Endothelial cell of umbilical vein (primary cell): ENCODE measurements around the gene TMEM209. TPM values are rescaled to one million over a fixed set of nuclear protein-coding genes. Genes with fewer than 3 reads are reported as not detected.

Source experiments
- BruUV-seq: library from RNA; stranded (reverse); fragments of 400-500 nt; replicated peaks from 2 replicates; lab custom pipeline; 2021; lab: Mats Ljungman, UMichigan
- CTCF ChIA-PET: fragments of 300-600, 350-600 bp; sonication (Branson Sonifier 250); formaldehyde crosslinking; loops from one replicate; lab custom pipeline; 2021; ENCODE audit warnings: antibody characterized with exemption, inconsistent platforms; lab: Charles Lee
- POLR2A ChIA-PET: fragments of 300-600, 350-600 bp; sonication (Branson Sonifier 250); formaldehyde crosslinking; loops from one replicate; lab custom pipeline; 2021; ENCODE audit warnings: antibody characterized with exemption, inconsistent platforms; lab: Charles Lee
- DNase-seq: peaks from one replicate; pipeline ENCODE4 v3.0.0-alpha.2; 2011; ENCODE audit warnings: low read depth, low spot score
- FAIRE-seq: peaks from 2 replicates; lab custom pipeline; 2011; peaks lifted over from hg19 to GRCh38; lab: Jason Lieb, UNC
- H2AFZ ChIP-seq: 2 replicates; pipeline ENCODE4 v1.6.0; 2012; ENCODE audit warnings: low read depth, low read length, control low read depth, inconsistent platforms
- H3K27ac ChIP-seq: 2 replicates; pipeline ENCODE4 v1.5.1; 2011; ENCODE audit warnings: low read depth, mild to moderate bottlenecking, control low read depth, low read length, moderate library complexity; ENCODE audit not compliant: insufficient read depth
- H3K27me3 ChIP-seq, 2 experiments: 2 replicates each; pipeline versions ENCODE4 v1.6.0 to v1.6.1; 2011; ENCODE audit warnings: low read length in 2 of 2, mixed read lengths in 1 of 2; ENCODE audit not compliant: control insufficient read depth in 2 of 2, insufficient read depth in 2 of 2
- H3K36me3 ChIP-seq, 2 experiments: 2 replicates in 1 of 2; 3 replicates in 1 of 2; pipeline ENCODE4 v1.5.1; 2011; ENCODE audit warnings: low read length in 2 of 2, mild to moderate bottlenecking in 1 of 2, moderate library complexity in 1 of 2; ENCODE audit not compliant: control insufficient read depth in 2 of 2, insufficient read depth in 2 of 2; ENCODE audit errors: extremely low read depth in 1 of 2
- H3K4me1 ChIP-seq: 3 replicates; pipeline ENCODE4 v1.5.1; 2011; ENCODE audit warnings: mild to moderate bottlenecking, low read length; ENCODE audit not compliant: control insufficient read depth, insufficient read depth; ENCODE audit errors: extremely low read depth
- H3K4me2 ChIP-seq: 2 replicates; pipeline ENCODE4 v1.6.1; 2011; ENCODE audit warnings: low read length, control low read depth, mixed read lengths; ENCODE audit not compliant: insufficient read depth
- H3K4me3 ChIP-seq, 3 experiments: fragments of 200-600 bp in 1 of 3; sonication (generic), shearing (Covaris generic) in 1 of 3; replicated peaks in 1 of 3; 2 replicates each; pipeline ENCODE4 v1.5.1; 2011 to 2016; ENCODE audit warnings: control low read depth in 3 of 3, low read length in 3 of 3, mild to moderate bottlenecking in 2 of 3, inconsistent platforms in 1 of 3, low read depth in 1 of 3, moderate library complexity in 1 of 3; ENCODE audit not compliant: insufficient read depth in 1 of 3
- H3K79me2 ChIP-seq: 2 replicates; pipeline ENCODE4 v1.6.0; 2012; ENCODE audit warnings: low read length, inconsistent platforms; ENCODE audit not compliant: control insufficient read depth, insufficient read depth
- H3K9ac ChIP-seq: replicated peaks from 2 replicates; pipeline ENCODE3; 2011; ENCODE audit warnings: low read length, control low read depth; ENCODE audit not compliant: insufficient read depth; ENCODE audit errors: extremely low read depth
- H3K9me1 ChIP-seq: replicated peaks from 3 replicates; pipeline ENCODE4 v1.6.0; 2011; ENCODE audit warnings: mild to moderate bottlenecking, low read length; ENCODE audit not compliant: control insufficient read depth, insufficient read depth; ENCODE audit errors: extremely low read depth
- H3K9me3 ChIP-seq: replicated peaks from 2 replicates; pipeline ENCODE4 v1.5.1; 2012; ENCODE audit warnings: low read length, inconsistent platforms; ENCODE audit not compliant: control insufficient read depth, insufficient read depth
- H4K20me1 ChIP-seq: replicated peaks from 2 replicates; pipeline ENCODE3; 2011; ENCODE audit warnings: mild to moderate bottlenecking, low read length; ENCODE audit not compliant: control insufficient read depth, insufficient read depth; ENCODE audit errors: extremely low read depth
- EZH2 ChIP-seq: IDR thresholded peaks from 2 replicates; pipeline ENCODE4 v1.6.1; 2012; ENCODE audit warnings: borderline replicate concordance, low read depth, mild to moderate bottlenecking, moderate library complexity, low read length, inconsistent platforms; ENCODE audit not compliant: severe bottlenecking
- FOS ChIP-seq: IDR thresholded peaks from 2 replicates; pipeline ENCODE4 v1.6.1; 2011; ENCODE audit warnings: mild to moderate bottlenecking, low read length, moderate library complexity, borderline replicate concordance; ENCODE audit not compliant: insufficient read depth
- GATA2 ChIP-seq: IDR thresholded peaks from 2 replicates; pipeline ENCODE4 v1.7.0; 2011; ENCODE audit warnings: low read depth, mild to moderate bottlenecking, moderate library complexity, mixed read lengths, low read length; ENCODE audit not compliant: insufficient read length, insufficient read depth
- JUN ChIP-seq: IDR thresholded peaks from 2 replicates; pipeline ENCODE4 v1.6.1; 2011; ENCODE audit warnings: borderline replicate concordance, low read depth; ENCODE audit not compliant: insufficient read length, insufficient read depth
- MAX ChIP-seq: IDR thresholded peaks from 2 replicates; pipeline ENCODE4 v1.6.1; 2011; ENCODE audit not compliant: insufficient read depth, insufficient read length
- MYC ChIP-seq: IDR thresholded peaks from one replicate; pipeline ENCODE4 v1.6.1; 2011; ENCODE audit warnings: mild to moderate bottlenecking, low read depth, low read length
- POLR2A ChIP-seq: IDR thresholded peaks from 2 replicates; pipeline ENCODE4 v1.6.1; 2012; ENCODE audit warnings: low read depth, mild to moderate bottlenecking, control low read depth, low read length
- POLR2AphosphoS5 ChIP-seq: IDR thresholded peaks from 2 replicates; pipeline ENCODE4 v1.6.1; 2012; ENCODE audit warnings: low read depth, mild to moderate bottlenecking, control low read depth, low read length, moderate library complexity; ENCODE audit not compliant: insufficient read depth
- dilution Hi-C: fragments of 300-500 bp; cut with MboI; formaldehyde crosslinking; loops from one replicate; pipeline ENCODE4 v1.15.0; 2019; ENCODE audit warnings: low sequenced_read_pairs; ENCODE audit not compliant: extremely low pct_ligation_motif_present
- intact Hi-C: fragments of 100-400 bp; cut with micrococcal nuclease; formaldehyde crosslinking; loops from one replicate; pipeline ENCODE4 v1.10.0; 2022
- polyA plus RNA-seq, 4 experiments: library from polyadenylated mRNA; depleted of rRNA in 3 of 4; stranded (reverse) in 3 of 4; unstranded in 1 of 4; fragments of >200 nt; gene quantifications; 2 replicates each; pipeline versions ENCODE4 v1.2.1 to v1.2.3, GENCODE V29; 2011 to 2012; ENCODE audit warnings: missing spikeins in 1 of 4
- total RNA-seq: library from RNA; stranded (reverse); gene quantifications from 2 replicates; pipeline ENCODE4 v1.2.3, GENCODE V29; 2021
- TF ChIP-seq, protein P1 (sequence below), 2 donors: IDR thresholded peaks; 1 replicate in 1 of 2; 2 replicates in 1 of 2; pipeline ENCODE4 v1.5.1; 2011; ENCODE audit warnings: low read length in 2 of 2, mild to moderate bottlenecking in 2 of 2, moderate library complexity in 2 of 2, control low read depth in 1 of 2, inconsistent platforms in 1 of 2, low read depth in 1 of 2; ENCODE audit not compliant: insufficient read depth in 1 of 2; ENCODE audit errors: extremely low read depth in 1 of 2

The TMEM209 gene
- total and polyA plus RNA-seq, 2 donors (not counting 3 experiments of a cell fraction or from before 2014, with no cell fraction given), result 13.0 to 16.6 TPM

DNA sequence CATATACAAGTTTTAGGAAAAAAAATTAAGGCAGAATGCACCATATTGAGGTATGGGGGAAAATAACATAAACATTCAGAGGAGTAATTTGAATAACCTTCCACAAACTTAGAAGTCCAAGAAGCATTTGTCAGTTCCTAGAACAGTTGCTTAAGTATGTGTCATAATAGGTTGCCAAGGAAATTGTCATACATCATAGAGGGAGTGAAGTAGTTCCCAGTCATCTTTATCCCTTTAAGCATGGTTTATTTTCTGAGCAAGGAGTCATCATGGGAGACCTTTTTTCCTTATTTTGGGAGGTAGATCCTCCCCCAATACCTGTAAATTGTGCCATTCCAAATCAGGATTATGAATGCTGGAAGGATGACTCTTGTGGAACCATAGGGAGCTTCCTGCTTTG lies 2.4 kb upstream of the TMEM209 start, which contains the start of gene SSMEM1:
Gene SSMEM1 (plus strand): TSS at position 219 of the 400 bp plus-strand sequence. CDS start 51 bp downstream, at position 270.
- no TSS peak for BruUV-seq
- TF ChIP-seq FOS (peak; percentile 18), EZH2 (no peak)
- no peaks in the 10 kb centered on the region for H3K27me3 ChIP-seq
- intact Hi-C loops (no loop called here), dilution Hi-C loops (no loop called here)
- no peak within 1 kb of the TSS for H3K4me3 ChIP-seq
- H4K20me1 ChIP-seq, result no peaks in the 10 kb centered on the region
- CTCF ChIA-PET, result interaction anchor here (0.8 to 2.3 kb wide), 2 partner anchors 17 to 550 kb away, joined by 3 to 6 read pairs; no protein-coding TSS in a partner anchor
- POLR2A ChIA-PET, result no interaction called here
- FAIRE-seq (no peak), DNase-seq (no peak)
- peaks cover 8% of the 10 kb centered on the region for H3K4me1 ChIP-seq
- H3K9me3 ChIP-seq, result no peaks in the 10 kb centered on the region
- H3K9me1 ChIP-seq, result no peaks in the 10 kb centered on the region
- peak within 1 kb of the TSS; percentile 63 for H2AFZ ChIP-seq
- no peak within 1 kb of the TSS for H3K9ac ChIP-seq
- peaks cover 4% of the 10 kb centered on the region for H3K79me2 ChIP-seq
- H3K4me2 ChIP-seq, result no peak within 1 kb of the TSS
- no peak within 1 kb of the TSS for H3K27ac ChIP-seq
- no peaks in the 10 kb centered on the region for H3K36me3 ChIP-seq

GRCh38 chr7:130207033-130207432 lies 1.8 kb upstream of the TMEM209 start:
- no peaks in the 10 kb centered on the region for H3K27me3 ChIP-seq
- no peaks in the 10 kb centered on the region for H3K36me3 ChIP-seq
- ChIA-PET CTCF (no interaction called here), POLR2A (no interaction called here)
- peaks cover 4% of the 10 kb centered on the region for H3K79me2 ChIP-seq
- intact Hi-C loops, result no loop called here
- H2AFZ ChIP-seq, result peak overlapping the region; percentile 21
- H3K4me2 ChIP-seq, result no peak overlapping the region
- H4K20me1 ChIP-seq, result no peaks in the 10 kb centered on the region
- no TSS peak for BruUV-seq
- FAIRE-seq (no peak), DNase-seq (no peak)
- H3K4me3 ChIP-seq, result no peak overlapping the region
- dilution Hi-C loops, result no loop called here
- peaks cover 8% of the 10 kb centered on the region for H3K4me1 ChIP-seq
- TF ChIP-seq MYC (no peak), POLR2A (no peak), POLR2AphosphoS5 (no peak), JUN (no peak), GATA2 (no peak), EZH2 (no peak), MAX (no peak), FOS (no peak)
- TF ChIP-seq, protein P1, sequence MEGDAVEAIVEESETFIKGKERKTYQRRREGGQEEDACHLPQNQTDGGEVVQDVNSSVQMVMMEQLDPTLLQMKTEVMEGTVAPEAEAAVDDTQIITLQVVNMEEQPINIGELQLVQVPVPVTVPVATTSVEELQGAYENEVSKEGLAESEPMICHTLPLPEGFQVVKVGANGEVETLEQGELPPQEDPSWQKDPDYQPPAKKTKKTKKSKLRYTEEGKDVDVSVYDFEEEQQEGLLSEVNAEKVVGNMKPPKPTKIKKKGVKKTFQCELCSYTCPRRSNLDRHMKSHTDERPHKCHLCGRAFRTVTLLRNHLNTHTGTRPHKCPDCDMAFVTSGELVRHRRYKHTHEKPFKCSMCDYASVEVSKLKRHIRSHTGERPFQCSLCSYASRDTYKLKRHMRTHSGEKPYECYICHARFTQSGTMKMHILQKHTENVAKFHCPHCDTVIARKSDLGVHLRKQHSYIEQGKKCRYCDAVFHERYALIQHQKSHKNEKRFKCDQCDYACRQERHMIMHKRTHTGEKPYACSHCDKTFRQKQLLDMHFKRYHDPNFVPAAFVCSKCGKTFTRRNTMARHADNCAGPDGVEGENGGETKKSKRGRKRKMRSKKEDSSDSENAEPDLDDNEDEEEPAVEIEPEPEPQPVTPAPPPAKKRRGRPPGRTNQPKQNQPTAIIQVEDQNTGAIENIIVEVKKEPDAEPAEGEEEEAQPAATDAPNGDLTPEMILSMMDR (IDR thresholded peaks at IDR 0.05; ENCODE audit: extremely low read depth in 1 of 2, insufficient read depth in 1 of 2, low read depth in 1 of 2, low read length in 2 of 2), result no peak
- no peaks in the 10 kb centered on the region for H3K9me3 ChIP-seq
- no peak overlapping the region for H3K9ac ChIP-seq
- H3K27ac ChIP-seq, result no peak overlapping the region
- no peaks in the 10 kb centered on the region for H3K9me1 ChIP-seq
